Mucosa of descending colon (tissue), 3 donors: Measurements from ENCODE around the gene CLCNKB. TPM values are rescaled to one million over a fixed set of nuclear protein-coding genes. Genes with fewer than 3 reads are reported as not detected.
A peak's percentile ranks its signal among the peaks of the same experiment; 100 is the strongest.

Experiments
- ATAC-seq: fragments of 200-7000 bp; cut with Tn5 transposase; one replicate; pipeline ENCODE4 v1.9.1; 2020; ENCODE audit warnings: mild to moderate bottlenecking, moderate library complexity
- DNase-seq, 3 donors: peaks; one replicate each; pipeline ENCODE4 v3.0.0-alpha.2; 2020
- H3K36me3 ChIP-seq: fragments of 200-600 bp; one replicate; pipeline ENCODE4 v1.8.0; 2021; ENCODE audit warnings: low read depth, mild to moderate bottlenecking
- H3K4me1 ChIP-seq: fragments of 200-600 bp; one replicate; pipeline ENCODE4 v1.8.0; 2021; ENCODE audit warnings: low read depth, mild to moderate bottlenecking
- H3K4me3 ChIP-seq: fragments of 200-600 bp; one replicate; pipeline ENCODE4 v1.8.0; 2021; ENCODE audit warnings: mild to moderate bottlenecking
- H3K9me3 ChIP-seq: fragments of 200-600 bp; one replicate; pipeline ENCODE4 v1.8.0; 2021; ENCODE audit warnings: mild to moderate bottlenecking
- intact Hi-C, 2 donors: fragments of 100-400 bp; cut with DNase I in 1 of 2; cut with micrococcal nuclease in 1 of 2; formaldehyde crosslinking; loops; one replicate each; pipeline versions ENCODE4 v1.11.0 to v1.11.1; 2022; cut with DNase I, micrococcal nuclease
- total RNA-seq, 3 donors: library from RNA; stranded (reverse); fragmentation: NEBNext Ultra II Directional in 2 of 3; extraction: Animal tissue kit (Norgen Biotek cat#: 25700) in 2 of 3; gene quantifications; one replicate each; pipeline versions ENCODE4 v1.2.1 to v1.2.4, GENCODE V29; 2021 to 2023
- TF ChIP-seq, protein P1 (sequence below): fragments of 200-600 bp; IDR thresholded peaks from one replicate; pipeline ENCODE4 v1.8.0; 2022; ENCODE audit warnings: antibody characterized with exemption, mild to moderate bottlenecking
- donor health status: DM: no; HTN: no; CAD: no; lungs with moderate emphysema.
- donor health status: DM: no; HTN: no; CAD: no.
- donor health status: DM: no; HTN: yes; CAD: no.

CLCNKB gene
- total RNA-seq, 3 donors from 2014 or later = 1.2 TPM; not detected in 2

GRCh38 chr1:16067127-16067768 lies 23.7 kb downstream of the CLCNKB start:
- Histone ChIP-seq H3K4me1 (no peaks in the 10 kb centered on the region), H3K4me3 (no peak overlapping the region), H3K36me3 (no peaks in the 10 kb centered on the region), H3K9me3 (no peaks in the 10 kb centered on the region)
- peak; percentile 86 for ATAC-seq
- peak; percentile 48 to 70 (median 67) for DNase-seq
- intact Hi-C loops = no loop called here
- TF ChIP-seq, protein P1, sequence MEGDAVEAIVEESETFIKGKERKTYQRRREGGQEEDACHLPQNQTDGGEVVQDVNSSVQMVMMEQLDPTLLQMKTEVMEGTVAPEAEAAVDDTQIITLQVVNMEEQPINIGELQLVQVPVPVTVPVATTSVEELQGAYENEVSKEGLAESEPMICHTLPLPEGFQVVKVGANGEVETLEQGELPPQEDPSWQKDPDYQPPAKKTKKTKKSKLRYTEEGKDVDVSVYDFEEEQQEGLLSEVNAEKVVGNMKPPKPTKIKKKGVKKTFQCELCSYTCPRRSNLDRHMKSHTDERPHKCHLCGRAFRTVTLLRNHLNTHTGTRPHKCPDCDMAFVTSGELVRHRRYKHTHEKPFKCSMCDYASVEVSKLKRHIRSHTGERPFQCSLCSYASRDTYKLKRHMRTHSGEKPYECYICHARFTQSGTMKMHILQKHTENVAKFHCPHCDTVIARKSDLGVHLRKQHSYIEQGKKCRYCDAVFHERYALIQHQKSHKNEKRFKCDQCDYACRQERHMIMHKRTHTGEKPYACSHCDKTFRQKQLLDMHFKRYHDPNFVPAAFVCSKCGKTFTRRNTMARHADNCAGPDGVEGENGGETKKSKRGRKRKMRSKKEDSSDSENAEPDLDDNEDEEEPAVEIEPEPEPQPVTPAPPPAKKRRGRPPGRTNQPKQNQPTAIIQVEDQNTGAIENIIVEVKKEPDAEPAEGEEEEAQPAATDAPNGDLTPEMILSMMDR = no peak

- no peaks in the 10 kb centered on the region for H3K36me3 ChIP-seq
- intact Hi-C loops = no loop called here
- DNase-seq (no peak), ATAC-seq (no peak)
- TF ChIP-seq, protein P1 = no peak
- no peaks in the 10 kb centered on the region for H3K9me3 ChIP-seq
- H3K4me3 ChIP-seq = no peak overlapping the region
- peaks cover under 1% of the 10 kb centered on the region for H3K4me1 ChIP-seq
Measured at GRCh38 chr1:16067933-16068332, 24.4 kb downstream of the CLCNKB start.

DNA sequence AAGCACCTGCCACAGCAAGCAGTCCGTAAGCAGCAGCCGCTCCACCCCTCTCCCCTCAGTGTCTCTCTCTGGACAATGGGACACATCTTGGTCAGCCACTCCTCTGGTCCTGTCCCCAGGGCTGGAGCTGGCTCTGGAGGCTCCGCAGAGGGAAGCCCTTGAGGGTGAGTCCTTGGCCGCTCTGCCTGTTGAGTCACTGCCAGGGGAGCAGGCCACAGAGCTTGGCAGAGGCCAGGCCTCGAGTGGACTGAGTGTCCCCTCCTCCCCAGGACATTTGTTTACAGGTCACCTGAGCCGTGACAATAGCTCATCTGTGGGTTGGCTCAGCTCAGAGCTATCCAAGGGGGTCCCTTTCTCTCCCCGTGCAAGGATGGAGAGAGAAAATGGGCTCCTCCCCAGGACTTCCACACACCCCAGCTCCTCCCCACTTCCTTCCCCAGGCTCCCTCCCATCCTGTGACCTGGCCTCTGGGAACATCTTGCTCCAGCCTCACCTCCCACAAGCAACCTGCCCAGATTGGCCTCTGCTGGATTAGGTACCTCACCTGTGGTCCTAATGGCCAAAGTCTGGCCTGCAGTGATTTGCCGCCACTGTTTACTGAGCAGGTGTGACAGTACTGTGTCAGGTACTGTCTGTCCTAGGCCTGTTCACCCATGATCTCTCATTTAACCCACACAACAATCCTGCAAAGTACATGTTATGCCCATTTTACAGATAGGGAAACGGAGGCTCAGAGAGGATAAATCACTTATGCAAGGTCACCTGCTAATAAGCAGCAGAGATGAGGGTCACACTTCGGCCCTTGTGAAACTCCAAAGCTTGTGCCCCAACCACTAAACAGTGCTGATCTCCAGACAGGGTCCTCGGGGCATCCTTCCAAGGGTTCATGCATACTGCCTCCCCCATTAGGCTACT lies 25.0 kb downstream of the CLCNKB start:
- Histone ChIP-seq H3K4me1 (peaks cover 4% of the 10 kb centered on the region), H3K9me3 (no peaks in the 10 kb centered on the region), H3K36me3 (no peaks in the 10 kb centered on the region), H3K4me3 (no peak overlapping the region)
- TF ChIP-seq, protein P1 = no peak
- DNase-seq (no peak), ATAC-seq (peak; percentile 42)
- intact Hi-C loops = no loop called here

DNA sequence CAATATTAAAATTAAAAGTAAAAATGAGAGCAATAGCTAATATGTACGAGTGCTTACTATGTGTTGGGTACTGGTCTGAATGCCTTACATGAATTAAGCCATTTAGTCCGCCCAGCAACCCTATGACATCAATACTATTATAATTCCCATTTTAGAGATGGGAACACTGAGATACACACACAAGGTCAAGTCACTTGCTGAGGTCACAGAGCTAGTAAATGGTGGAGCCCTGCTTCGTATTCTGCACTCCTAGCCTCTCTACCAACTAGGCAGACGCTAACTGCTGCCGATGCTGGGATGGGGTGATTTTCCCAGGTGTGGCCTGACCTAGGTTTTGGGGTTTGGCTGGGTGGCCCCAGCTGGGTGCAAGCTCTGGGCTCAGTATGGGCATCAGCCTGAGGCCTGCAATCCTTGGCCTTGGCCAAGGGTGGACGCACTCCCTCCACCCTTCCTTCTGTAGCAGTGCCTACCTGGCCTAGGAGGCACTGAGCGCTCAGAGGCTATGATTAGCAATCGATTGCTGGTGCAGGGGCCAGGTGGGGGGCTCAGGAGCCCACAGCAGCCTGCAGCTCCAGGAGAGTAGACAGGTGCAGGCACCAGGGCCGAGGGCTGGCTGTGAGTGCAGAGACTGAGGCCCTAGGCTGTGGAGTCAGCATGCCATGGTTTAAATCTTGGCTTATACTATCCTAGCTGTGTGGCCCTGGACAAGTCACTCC lies 27.2 kb downstream of the CLCNKB start:
- no peaks in the 10 kb centered on the region for H3K9me3 ChIP-seq
- no peak for ATAC-seq
- intact Hi-C loops = loop anchor here in 1 of 2 donors (10.0 kb wide), 1 partner anchor 174 kb away; no protein-coding TSS in a partner anchor
- H3K4me1 ChIP-seq = peaks cover 4% of the 10 kb centered on the region
- DNase-seq = no peak
- TF ChIP-seq, protein P1 = no peak
- H3K36me3 ChIP-seq = no peaks in the 10 kb centered on the region
- no peak overlapping the region for H3K4me3 ChIP-seq

DNA sequence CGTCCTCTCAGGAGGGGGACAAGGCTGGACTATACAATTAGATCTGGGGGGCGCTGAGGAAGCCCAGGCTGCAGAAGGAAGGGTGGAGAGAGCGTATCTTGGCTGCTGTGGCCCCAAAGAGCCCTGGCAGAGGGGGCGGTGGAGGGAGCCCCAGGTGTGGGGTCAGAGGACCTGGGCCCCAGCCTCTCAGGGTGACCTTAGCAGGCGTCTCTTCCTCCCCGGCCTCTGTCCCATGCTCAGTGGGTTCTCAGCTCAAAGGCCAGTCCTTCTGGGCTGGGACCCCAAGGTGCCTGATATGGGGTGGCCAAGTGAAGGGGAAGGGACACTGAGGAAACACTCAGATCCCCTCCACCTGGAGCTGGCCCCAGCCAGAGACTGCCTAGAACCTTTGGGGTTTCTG lies 28.0 kb downstream of the CLCNKB start:
- Histone ChIP-seq H3K36me3 (no peaks in the 10 kb centered on the region), H3K4me1 (peaks cover 4% of the 10 kb centered on the region), H3K9me3 (no peaks in the 10 kb centered on the region), H3K4me3 (no peak overlapping the region)
- no peak for ATAC-seq
- no peak for DNase-seq
- intact Hi-C loops = loop anchor here in 1 of 2 donors (10.0 kb wide), 1 partner anchor 173 kb away; no protein-coding TSS in a partner anchor
- TF ChIP-seq, protein P1 = no peak
